NCI-H2196 treated with DMSO at 0.1 percent for 48 hours (cell line): ENCODE measurements around the gene NIPA2.

Experiments used
- DNase-seq: peaks from one replicate; lab custom pipeline; 2025; ENCODE audit not compliant: unreplicated experiment; lab: John Stamatoyannopoulos, UW

The NIPA2 gene

DNA sequence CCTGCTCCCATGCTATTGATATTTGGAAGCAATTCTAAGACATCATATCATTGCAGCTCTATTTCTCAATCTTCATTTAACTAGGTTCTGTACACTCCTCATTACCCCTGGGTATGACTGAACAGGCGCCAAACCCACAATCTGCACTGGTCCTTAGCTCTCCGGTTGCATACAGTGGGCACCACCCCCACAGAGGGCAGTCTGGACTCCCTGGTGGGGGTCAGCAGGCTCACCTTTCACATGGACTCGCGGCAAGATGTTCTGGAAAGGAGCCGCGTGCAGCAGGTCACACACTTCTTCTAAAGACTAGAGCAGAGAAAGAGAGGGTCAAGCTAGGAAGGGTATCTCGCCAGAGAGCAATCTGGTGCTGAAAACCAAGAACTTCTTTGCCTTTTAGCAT is 36.5 kb downstream of the NIPA2 start:
- DNase-seq: no peak

DNA sequence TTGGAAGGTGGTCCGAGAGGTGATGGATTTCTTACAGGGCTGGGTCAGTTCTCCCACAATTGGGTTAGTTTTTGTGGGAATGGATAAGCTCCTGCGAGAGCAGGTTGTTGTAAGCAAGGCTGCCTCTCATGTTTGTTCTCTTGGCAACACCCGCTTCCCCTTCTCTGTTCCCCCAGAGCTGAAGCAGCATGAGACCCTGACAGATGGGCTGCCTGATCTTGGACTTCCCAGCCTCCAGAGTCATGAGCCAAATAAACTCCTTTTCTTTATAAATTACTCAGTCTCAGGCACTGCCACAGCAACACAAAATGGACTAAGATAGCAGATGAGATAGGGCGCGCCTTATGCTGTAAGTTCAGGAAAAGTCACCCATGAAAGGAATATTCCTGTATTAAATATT is 38.7 kb downstream of the NIPA2 start:
- no peak for DNase-seq

DNA sequence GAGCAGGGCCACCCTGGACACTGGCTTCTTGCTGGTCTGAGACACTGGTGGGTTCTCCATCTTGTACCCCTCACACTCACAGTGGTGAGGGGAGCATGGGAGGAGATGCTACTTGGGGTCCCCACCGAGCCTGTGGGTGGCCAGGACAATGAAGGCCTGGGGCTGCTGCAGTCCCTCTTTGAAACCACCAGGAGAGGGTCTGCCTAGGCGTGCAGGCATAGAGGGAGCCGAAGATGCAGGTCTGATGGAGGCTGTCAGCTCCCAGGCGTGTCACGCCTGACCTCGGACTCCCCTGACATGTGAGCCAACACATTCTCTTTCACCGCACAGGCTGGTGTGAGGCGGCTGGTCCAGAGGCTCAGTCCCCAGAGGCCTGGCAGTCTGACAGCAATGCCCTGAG is 39.1 kb downstream of the NIPA2 start:
- DNase-seq: no peak

DNA sequence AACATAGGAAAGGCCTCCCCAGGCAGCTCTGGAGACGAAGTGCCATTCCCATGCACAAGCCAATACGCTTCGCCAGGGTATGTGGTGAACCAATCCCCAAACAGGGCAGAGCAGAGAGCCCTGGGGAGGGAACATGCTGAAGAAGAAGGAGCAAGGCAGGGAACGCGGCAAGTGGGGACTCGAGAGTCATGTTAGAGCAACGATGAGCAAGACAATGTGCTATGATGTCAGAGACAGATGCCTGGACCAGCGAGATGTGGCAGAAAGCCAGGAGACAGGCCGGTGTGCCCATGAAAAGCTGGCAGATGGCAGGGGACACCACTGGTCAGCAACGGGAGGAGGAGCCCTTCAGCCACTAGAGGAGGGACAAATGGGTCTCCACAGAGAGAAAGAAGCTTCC is 39.6 kb downstream of the NIPA2 start:
- no peak for DNase-seq

DNA sequence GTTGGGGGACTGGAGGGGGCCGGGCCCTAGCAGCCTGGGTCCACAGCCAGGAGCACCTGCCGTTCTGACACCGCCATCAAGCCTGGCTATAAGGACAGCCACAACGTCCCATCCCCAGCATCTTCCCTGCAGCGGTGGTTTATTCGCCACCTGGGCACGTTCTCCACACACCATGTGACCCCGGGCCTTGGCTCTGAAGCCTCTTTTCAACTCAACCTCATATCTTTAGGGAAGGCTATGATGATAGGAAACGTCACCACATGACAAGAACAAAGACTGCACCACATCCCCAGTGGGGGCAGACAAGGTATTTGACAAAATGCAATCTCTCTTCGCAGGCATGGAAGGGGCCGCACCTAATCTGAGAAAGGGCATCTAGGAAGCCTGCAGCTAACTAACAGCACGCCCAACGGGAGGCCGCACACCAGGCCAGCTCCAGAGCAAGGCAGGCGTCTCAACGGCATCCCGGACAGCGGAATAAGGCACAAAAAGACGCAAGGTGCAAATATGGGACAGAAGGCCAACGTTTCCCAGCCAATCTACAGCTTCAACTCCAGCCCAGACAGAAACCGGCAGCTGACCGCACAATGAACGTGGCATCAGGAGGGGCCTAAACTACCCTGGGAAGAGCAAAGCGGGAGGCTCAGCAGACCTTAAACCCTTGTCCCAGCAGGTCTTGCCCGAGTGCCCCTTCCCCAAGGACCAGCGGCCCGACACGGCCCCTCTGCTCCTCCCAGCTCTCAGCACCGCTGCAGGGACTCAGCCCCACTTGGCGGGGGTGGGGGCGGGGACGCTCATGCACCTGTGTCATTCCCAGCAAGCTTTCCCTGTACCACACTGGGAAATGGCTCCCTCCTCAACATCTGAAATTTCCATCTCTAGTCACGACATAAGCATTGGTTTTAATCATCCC is 41.9 kb downstream of the NIPA2 start:
- DNase-seq: no peak

DNA sequence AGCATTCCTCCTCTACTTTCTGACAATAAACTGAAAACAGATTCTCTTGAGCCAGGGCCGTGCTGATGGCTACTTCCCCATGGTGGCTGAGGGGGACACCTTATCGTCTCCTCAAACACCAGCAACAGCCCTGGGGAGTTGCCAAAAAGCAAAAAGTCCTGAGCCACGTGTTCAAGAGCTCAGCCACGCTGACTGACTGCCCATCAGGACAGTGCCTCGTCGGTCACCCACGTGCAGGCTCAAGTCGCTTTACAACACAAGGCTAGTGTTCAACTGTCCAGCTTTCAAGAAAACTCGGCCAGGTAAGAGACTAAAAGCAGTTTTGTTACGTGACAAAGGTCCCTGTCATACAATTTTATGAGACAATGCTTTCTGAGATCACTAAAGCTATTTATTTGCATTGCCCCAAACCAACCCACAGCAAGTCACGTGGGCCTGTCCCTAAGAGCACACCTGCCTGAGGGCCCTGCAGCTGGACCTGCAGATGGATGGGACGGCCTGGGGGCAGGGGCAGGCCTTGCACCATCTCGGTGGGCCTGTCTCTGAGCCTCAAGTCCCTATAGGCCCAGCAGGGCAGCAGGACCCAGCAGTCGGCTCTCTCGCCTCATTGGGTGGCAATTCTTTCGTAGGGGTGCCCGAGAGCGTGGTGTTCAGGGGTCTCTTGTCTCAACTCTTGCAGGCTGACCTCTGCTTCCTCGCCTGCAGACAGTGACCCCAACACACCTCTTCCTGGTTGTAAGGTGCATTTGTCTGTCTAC is 42.7 kb downstream of the NIPA2 start:
- no peak for DNase-seq

DNA sequence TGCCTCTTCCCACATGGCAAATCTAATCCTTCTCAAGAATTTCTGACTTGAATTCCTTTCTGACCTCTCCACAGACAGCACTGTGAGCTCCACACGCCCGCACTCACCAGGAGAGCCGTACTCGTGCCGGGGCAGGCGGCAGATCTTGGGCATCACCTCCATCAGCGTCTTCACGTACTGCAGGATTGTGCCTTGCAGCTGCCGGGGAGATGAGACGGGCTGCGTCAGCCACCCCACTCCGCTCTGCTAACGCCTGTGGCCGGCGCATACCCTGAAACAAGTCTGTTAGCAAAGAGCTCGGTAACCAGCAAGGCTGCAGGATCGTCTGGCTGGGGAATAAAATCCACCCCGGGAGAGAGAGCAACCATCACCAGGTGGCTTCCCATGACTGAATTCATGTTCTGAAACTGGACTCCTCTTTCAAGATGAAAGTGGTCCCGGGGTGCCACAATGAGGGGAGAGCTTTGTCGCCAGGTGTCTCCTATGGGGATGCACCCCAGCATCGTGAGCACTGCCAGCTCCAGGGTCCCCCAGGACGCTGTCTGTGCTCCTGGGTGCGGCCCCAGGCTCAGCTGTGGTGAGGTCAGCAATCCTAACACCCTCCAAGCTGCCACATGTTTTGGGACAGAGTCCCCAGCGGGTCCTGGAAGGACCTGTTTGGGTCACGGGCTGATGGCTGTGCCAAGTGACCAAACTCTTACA is 43.4 kb downstream of the NIPA2 start:
- no peak for DNase-seq

DNA sequence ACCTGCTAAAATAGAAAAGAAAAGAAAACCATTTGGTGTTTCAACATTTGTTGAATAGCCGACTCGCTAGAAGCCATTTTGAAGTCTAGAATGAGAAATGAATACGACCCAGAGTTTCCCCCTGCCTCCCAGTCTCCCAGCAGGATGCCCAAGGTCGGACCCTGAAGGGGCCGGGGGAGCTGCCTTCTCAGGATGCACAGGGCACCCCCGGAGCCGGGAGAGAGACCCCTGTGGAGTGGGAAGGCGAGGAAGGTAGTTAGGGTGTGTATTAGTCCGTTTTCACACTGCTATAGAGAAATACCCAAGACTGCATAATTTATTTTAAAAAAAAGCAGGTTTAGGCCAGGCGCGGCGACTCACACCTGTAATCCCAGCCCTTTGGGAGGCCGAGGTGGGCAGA is 44.7 kb downstream of the NIPA2 start:
- no peak for DNase-seq

DNA sequence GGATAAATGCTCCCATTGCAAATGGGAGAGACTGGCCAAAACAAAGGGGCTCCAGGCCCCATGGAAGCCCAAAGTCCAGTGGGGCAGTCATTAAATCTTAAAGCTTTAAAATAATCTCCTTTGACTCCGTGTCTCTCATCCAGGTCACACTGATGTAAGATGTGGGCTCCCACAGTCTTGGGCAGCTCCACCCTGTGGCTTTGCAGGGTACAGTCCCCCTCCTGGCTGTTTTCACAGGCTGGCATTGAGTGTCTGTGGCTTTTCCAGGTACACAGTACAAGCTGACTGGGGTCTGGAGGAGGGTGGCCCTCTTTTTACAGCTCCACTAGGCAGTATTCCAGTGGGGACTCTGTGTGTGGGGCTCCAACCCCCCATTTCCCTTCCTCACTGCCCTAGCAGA is 45.9 kb downstream of the NIPA2 start:
- no peak for DNase-seq

DNA sequence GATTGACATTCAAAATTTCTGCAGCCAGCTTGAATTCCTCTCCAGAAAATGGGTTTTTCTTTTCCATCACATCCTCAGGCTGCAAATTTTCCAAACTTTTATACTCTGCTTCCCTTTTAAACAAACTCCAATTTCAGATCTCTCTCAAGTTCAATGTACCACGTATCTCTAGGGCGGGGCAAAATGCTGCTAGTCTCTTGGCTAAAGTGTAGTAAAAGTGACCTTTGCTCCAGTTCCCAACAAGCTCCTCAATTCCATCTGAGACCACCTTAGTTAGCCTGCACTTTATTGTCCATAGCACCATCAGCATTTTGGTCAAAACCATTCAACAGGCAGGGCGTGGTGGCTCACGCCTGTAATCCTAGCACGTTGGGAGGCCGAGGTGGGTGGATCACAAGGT is 46.7 kb downstream of the NIPA2 start:
- DNase-seq: no peak

DNA sequence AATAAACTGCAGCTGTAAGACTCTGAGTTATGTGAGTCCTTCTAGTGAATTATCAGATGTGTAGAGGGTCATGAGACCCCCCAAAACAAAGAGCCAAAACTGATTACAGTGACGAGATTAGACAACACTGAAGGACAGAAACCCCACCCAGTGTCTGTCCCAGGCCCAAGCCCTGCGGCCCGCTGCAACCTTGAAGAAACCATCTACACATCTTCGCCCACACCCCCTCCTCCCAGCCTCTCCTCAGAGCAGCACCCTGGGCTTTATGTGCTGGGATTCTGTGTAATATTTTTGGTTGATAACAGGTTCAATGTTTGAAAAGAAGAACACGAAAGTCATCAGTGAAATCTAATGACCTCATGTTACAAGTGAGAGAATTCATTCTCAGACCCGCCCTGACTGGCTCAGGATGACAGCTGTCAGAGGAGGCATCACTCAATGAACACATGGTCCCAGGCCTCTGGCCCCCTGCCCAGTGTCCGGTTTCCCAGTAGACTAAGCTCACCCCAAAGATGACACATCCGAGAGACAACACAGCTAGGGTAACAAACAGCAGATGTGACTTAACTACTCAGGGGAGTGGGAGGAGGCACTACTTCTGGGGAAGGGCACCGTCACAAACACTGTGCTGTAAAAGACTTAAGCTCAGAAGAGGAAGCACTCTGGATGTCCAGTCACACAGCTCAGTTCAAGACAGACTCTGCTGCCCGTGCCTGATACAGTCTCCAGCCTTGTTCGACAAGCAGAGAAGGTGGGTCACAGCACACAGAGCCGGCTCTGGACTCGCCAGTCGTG is 48.9 kb downstream of the NIPA2 start:
- no peak for DNase-seq

DNA sequence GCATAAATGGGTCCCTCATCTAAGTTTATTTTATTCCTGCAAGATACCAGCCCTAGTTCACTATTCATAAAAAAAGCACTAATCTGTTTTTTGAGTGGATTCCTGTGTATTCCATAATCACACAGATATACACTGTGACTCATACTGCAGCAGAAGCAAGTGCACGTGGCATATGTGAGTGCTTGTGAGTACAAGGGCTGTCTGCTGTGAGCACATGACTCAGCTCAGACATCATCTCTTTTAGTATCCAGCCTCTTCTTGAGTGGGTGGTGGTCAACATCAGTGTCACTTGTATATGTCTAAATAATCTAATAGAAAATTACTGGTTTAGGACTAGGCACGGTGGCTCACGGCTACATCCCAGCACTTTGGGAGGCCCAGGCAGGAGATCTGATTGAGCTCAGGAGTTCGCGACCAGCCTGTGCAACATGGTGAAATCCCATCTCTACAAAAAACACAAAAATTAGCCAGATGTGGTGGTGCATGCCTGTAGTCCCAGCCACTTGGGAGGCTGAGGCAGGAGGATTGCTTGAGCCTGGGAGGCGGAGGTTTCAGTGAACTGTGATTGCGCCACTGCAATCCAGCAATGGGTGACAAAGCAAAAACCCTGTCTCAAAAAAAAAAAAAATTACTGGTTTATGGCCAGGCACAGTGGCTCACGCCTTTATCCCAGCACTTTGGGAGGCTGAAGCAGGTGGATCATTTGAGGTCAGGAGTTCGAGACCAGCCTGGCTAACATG is 49.8 kb downstream of the NIPA2 start:
- no peak for DNase-seq

DNA sequence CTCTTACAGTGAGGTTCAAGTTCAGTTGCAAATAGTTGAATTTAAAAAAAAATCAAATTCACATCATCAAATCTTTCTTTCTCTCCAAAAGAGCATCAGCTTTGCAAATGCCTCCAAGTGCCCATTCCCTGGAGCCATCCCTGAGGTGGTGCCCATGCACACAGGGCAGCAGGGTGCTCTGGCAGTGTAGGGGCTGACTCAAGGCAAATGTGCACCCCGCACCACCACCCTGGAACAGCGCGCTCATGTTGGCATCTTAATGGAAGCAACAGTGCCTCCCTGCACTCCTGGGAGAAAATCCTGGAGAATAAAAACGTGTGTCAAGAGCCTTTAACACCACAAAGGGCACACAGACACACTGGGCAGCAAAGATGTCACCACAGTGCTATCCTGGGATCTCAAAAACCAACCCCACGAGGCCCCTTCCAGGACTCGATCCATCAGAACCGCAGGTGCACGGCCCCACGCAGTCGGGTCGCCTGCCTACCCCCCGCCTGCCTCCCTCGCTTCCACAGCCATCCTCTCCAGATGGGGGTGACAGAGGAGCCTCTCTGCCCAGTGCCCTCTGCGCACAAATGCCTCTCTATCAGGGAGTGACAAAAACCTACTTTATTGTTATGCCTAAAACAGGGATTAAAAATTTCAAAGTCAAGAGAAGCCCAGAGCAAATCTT is 50.8 kb downstream of the NIPA2 start:
- DNase-seq: no peak

DNA sequence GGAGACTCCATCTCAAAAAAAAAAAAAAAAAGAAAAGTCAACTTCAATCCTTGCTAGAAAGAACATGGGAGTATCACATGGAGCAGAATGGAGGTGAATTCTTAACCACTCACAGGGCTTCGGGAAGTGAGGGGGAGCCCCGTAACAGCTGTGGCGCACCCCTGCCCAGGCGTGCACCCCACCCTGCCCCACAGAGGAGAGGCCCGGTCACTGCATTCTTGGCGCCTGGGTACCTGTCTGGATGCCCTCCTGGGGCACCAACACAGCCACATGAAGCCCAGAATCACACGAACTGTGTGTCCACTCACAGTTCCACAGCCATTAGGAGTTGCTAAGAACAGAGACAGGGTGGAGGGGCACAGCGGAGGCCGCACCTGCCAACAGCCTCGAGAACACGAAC is 51.8 kb downstream of the NIPA2 start:
- no peak for DNase-seq

DNA sequence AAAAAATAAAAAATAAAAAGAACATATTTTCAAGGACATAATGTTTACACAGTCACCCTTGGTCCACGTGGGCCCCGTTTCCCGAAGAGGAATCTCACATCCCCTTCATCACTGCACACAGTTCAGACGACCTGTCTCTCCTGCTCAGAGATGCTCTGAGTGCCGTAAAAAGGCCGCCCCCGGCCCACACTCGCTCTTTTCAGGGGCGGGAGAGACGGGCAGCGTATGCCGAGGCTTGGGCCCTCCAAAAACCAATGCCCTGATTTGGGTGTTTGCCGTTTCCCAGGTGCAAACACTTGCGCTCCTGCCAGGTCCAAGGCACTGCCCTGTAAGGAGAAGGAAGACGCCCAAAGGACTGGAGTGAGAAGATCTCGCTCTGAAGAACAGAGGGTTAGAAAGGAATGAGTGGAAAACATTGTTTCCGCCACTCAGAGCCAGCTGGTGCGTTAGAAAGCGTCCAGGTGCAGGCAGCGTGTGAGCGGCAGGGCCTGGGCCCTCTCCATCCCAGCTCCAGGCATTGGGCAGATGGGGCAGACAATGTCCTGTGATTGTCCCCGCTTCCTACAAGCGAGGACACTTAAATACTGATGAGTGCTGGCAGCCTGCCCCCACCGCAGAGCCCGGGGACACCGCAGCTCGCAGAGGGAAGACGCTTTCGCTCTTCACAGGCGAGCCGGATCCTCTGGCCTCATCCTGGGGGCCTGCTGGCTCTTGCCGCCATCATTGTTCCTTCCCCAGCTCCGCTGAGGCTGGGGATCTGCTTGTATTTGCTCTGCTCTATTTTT is 53.2 kb downstream of the NIPA2 start:
- no peak for DNase-seq

DNA sequence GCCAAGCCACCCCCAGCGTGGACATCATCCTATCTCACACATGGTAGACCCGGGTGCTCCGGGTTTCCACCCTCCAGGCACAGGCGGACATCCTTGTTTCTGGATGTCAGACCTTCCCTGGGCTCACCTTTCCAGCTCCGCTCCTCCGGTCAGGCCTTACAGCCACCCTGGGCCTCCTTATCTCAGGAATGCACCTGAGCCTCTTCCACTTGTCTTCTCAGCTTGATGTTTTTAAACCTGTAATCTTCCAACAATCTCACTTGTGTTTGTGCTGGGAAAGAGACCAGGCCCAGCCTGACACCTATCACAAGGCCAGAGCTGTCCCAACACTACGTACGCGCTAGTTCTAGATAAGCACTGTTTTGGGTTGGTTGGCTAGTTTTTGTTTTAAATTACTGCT is 53.9 kb downstream of the NIPA2 start:
- DNase-seq: no peak

DNA sequence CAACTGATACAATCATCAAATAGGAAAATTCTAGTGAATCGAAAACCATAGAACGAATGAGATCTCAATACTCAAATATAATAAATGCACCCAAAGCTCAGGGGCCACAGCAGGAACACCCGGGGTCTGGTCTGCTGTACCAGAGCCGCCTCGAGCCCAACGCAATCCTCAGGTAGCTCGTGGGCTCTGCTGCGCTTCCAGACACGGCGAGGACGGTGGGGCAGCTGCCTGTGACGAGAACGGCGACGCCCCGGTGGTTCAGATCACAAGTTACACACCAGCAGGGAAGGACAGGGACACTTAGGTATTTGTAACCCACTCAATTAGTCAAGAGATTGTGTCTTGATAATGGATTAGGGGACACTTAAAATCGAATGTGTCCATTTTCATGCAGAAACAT is 54.6 kb downstream of the NIPA2 start:
- DNase-seq: no peak

DNA sequence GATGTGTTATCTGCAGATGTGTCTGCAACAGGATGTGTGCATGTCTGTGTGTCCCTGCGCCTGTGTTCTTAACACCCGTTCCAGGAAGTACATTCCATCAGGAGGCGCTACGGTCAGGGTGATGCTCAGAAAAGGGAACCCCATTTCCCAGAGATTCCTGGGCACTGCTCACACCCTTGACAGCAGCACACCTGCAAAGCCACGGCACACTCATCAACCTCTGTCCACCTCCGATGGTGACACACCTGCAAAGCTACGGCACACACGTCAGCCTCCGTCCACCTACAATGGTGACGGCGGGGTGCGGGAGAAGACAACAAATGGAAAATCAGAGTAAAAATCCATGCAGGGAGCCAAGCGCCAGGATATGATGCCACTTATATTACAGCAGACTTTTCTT is 55.4 kb downstream of the NIPA2 start:
- DNase-seq: no peak
